Liver (tissue), 9 donors: ENCODE results near the gene MED12L. TPM values are rescaled to one million over a fixed set of nuclear protein-coding genes. Genes with fewer than 3 reads are reported as not detected.

Experiments used
- DNase-seq: peaks from one replicate; pipeline ENCODE4 v3.0.0-alpha.2; 2017; ENCODE audit warnings: low spot score
- H3K27ac ChIP-seq, 2 donors: one replicate each; pipeline ENCODE4 v1.7.0; 2013; ENCODE audit warnings: inconsistent platforms in 2 of 2, low read length in 2 of 2, control low read depth in 1 of 2, low read depth in 1 of 2, mild to moderate bottlenecking in 1 of 2
- H3K27me3 ChIP-seq, 4 donors: one replicate each; pipeline versions ENCODE4 v1.6.1 to v1.7.0; 2013; ENCODE audit warnings: low read length in 3 of 4, inconsistent platforms in 1 of 4, mild to moderate bottlenecking in 1 of 4, moderate library complexity in 1 of 4; ENCODE audit not compliant: control insufficient read depth in 4 of 4, insufficient read depth in 4 of 4
- H3K36me3 ChIP-seq, 4 donors: one replicate each; pipeline versions ENCODE4 v1.6.1 to v1.7.0; 2013; ENCODE audit warnings: low read length in 3 of 4, mild to moderate bottlenecking in 3 of 4, low read depth in 1 of 4, moderate library complexity in 1 of 4; ENCODE audit not compliant: control insufficient read depth in 4 of 4, insufficient read depth in 3 of 4
- H3K4me1 ChIP-seq, 4 donors: one replicate each; pipeline versions ENCODE4 v1.6.1 to v1.7.0; 2013; ENCODE audit warnings: low read length in 3 of 4, mild to moderate bottlenecking in 3 of 4, moderate library complexity in 1 of 4; ENCODE audit not compliant: control insufficient read depth in 4 of 4, insufficient read depth in 4 of 4
- H3K4me3 ChIP-seq, 3 donors: one replicate each; pipeline versions ENCODE4 v1.6.1 to v1.7.0; 2013; ENCODE audit warnings: low read length in 3 of 3, control low read depth in 1 of 3, low read depth in 1 of 3, mild to moderate bottlenecking in 1 of 3
- H3K9ac ChIP-seq, 2 donors: one replicate each; pipeline ENCODE4 v1.7.0; 2013; ENCODE audit warnings: low read length in 2 of 2, mild to moderate bottlenecking in 2 of 2, moderate library complexity in 2 of 2, control low read depth in 1 of 2, low read depth in 1 of 2
- H3K9me3 ChIP-seq, 4 donors: one replicate each; pipeline versions ENCODE4 v1.6.1 to v1.7.0; 2013; ENCODE audit warnings: low read length in 3 of 4; ENCODE audit not compliant: control insufficient read depth in 4 of 4
- FOXA1 ChIP-seq: IDR thresholded peaks from 2 replicates; pipeline ENCODE4 v1.6.1; 2016; ENCODE audit warnings: antibody characterized with exemption
- GABPA ChIP-seq, 2 donors: IDR thresholded peaks in 1 of 2; conservative IDR thresholded peaks in 1 of 2; 2 replicates each; pipeline ENCODE4 v1.6.1; 2016; ENCODE audit warnings: antibody characterized with exemption in 2 of 2, mild to moderate bottlenecking in 1 of 2, moderate library complexity in 1 of 2
- HNF4A ChIP-seq, 2 donors: conservative IDR thresholded peaks; 2 replicates each; pipeline ENCODE4 v1.6.1; 2016; ENCODE audit warnings: antibody characterized with exemption in 2 of 2, mild to moderate bottlenecking in 2 of 2
- HNF4G ChIP-seq: IDR thresholded peaks from 2 replicates; pipeline ENCODE4 v1.6.1; 2016; ENCODE audit warnings: antibody characterized with exemption
- JUND ChIP-seq, 2 donors: IDR thresholded peaks; 2 replicates each; pipeline ENCODE4 v1.6.1; 2016; ENCODE audit warnings: antibody characterized with exemption in 2 of 2
- NR2F2 ChIP-seq: IDR thresholded peaks from 2 replicates; pipeline ENCODE4 v1.6.1; 2016; ENCODE audit warnings: antibody characterized with exemption
- RAD21 ChIP-seq, 2 donors: IDR thresholded peaks; 2 replicates each; pipeline ENCODE4 v1.6.1; 2016; ENCODE audit warnings: antibody characterized with exemption in 2 of 2, mild to moderate bottlenecking in 2 of 2
- RXRA ChIP-seq, 2 donors: IDR thresholded peaks; 2 replicates each; pipeline ENCODE4 v1.6.1; 2017 to 2018; ENCODE audit warnings: antibody characterized with exemption in 2 of 2, mild to moderate bottlenecking in 1 of 2
- SP1 ChIP-seq: IDR thresholded peaks from 2 replicates; pipeline ENCODE4 v1.6.1; 2018; ENCODE audit warnings: antibody characterized with exemption, mild to moderate bottlenecking
- YY1 ChIP-seq: IDR thresholded peaks from 2 replicates; pipeline ENCODE4 v1.6.1; 2016; ENCODE audit warnings: antibody characterized with exemption, mild to moderate bottlenecking
- WGBS: extraction: QIAGEN DNeasy Blood & Tissue Kit; methylation state at CpG from one replicate; pipeline ENCODE4 v1.1.7; 2013; 5-methylcytosine and 5-hydroxymethylcytosine counted together
- polyA plus RNA-seq, 2 donors: library from polyadenylated mRNA; stranded (reverse) in 1 of 2; unstranded in 1 of 2; fragments of 200-250 nt in 1 of 2; fragments of >200 nt in 1 of 2; fragmentation: Nextera tagmentation in 1 of 2; extraction: Ambion mirVana in 1 of 2; gene quantifications; one replicate each; pipeline versions ENCODE4 v1.2.1 to v1.2.3, GENCODE V29; 2013 to 2015
- total RNA-seq, 2 donors: library from RNA; depleted of rRNA; stranded (reverse); fragments of >200 nt; gene quantifications; one replicate each; pipeline ENCODE4 v1.2.3, GENCODE V29; 2014
- TF ChIP-seq, protein P1 (sequence below): fragments of 150-350 bp; IDR thresholded peaks from 2 replicates; pipeline ENCODE4 v1.5.1; 2017; ENCODE audit warnings: improper control_type of control experiment, low read depth, low read length; ENCODE audit not compliant: missing input control
- TF ChIP-seq, protein P2 (sequence below): IDR thresholded peaks from 2 replicates; pipeline ENCODE4 v1.6.1; 2016; ENCODE audit warnings: antibody characterized with exemption
- TF ChIP-seq, protein P3 (sequence below): IDR thresholded peaks from 2 replicates; pipeline ENCODE4 v1.6.1; 2016; ENCODE audit warnings: antibody characterized with exemption
- TF ChIP-seq, protein P4 (sequence below): IDR thresholded peaks from 2 replicates; pipeline ENCODE4 v1.6.1; 2016; ENCODE audit warnings: antibody characterized with exemption
- donor health status: healthy.
- donor health status: healthy.
- donor health status: healthy.
- donor health status: healthy.
- donor health status: healthy.

MED12L gene
- total and polyA plus RNA-seq, 4 donors = 0.02 to 2.1 (median 0.49) TPM

DNA sequence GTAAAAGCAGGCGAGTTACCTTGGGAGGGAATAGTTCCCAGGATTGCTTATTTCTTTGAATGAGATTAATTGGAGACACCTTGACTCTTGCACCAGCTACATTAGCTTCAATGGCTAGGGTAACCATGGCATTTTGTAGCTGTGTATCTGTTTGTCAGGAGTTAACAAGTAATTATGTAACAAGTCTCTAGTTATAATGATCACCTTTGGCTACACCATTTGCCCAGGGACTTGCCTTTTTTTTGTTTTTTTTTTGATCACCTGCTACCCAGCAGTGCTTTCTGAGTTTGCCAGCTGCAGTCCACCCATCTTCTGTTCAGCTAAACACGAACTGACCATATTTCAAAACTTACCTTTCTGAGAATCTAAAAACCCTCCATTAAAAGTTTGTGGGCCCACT, 2.2 kb downstream of the MED12L start (continued):
- TF ChIP-seq, protein P1, sequence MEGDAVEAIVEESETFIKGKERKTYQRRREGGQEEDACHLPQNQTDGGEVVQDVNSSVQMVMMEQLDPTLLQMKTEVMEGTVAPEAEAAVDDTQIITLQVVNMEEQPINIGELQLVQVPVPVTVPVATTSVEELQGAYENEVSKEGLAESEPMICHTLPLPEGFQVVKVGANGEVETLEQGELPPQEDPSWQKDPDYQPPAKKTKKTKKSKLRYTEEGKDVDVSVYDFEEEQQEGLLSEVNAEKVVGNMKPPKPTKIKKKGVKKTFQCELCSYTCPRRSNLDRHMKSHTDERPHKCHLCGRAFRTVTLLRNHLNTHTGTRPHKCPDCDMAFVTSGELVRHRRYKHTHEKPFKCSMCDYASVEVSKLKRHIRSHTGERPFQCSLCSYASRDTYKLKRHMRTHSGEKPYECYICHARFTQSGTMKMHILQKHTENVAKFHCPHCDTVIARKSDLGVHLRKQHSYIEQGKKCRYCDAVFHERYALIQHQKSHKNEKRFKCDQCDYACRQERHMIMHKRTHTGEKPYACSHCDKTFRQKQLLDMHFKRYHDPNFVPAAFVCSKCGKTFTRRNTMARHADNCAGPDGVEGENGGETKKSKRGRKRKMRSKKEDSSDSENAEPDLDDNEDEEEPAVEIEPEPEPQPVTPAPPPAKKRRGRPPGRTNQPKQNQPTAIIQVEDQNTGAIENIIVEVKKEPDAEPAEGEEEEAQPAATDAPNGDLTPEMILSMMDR = no peak
- no peak for TF ChIP-seq FOXA1
- TF ChIP-seq SP1 = no peak
- TF ChIP-seq HNF4G = no peak
- TF ChIP-seq YY1 = no peak
- no peak for TF ChIP-seq RXRA (IDR thresholded peaks at IDR 0.05)
- TF ChIP-seq, protein P2, sequence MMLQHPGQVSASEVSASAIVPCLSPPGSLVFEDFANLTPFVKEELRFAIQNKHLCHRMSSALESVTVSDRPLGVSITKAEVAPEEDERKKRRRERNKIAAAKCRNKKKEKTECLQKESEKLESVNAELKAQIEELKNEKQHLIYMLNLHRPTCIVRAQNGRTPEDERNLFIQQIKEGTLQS = no peak
- no peak for TF ChIP-seq JUND (IDR thresholded peaks at IDR 0.05)
- TF ChIP-seq, protein P3, sequence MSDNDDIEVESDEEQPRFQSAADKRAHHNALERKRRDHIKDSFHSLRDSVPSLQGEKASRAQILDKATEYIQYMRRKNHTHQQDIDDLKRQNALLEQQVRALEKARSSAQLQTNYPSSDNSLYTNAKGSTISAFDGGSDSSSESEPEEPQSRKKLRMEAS = no peak
- no peak for TF ChIP-seq GABPA (IDR thresholded peaks at IDR 0.05 in 1 of 2, conservative IDR thresholded peaks at IDR 0.05 in 1 of 2)

DNA sequence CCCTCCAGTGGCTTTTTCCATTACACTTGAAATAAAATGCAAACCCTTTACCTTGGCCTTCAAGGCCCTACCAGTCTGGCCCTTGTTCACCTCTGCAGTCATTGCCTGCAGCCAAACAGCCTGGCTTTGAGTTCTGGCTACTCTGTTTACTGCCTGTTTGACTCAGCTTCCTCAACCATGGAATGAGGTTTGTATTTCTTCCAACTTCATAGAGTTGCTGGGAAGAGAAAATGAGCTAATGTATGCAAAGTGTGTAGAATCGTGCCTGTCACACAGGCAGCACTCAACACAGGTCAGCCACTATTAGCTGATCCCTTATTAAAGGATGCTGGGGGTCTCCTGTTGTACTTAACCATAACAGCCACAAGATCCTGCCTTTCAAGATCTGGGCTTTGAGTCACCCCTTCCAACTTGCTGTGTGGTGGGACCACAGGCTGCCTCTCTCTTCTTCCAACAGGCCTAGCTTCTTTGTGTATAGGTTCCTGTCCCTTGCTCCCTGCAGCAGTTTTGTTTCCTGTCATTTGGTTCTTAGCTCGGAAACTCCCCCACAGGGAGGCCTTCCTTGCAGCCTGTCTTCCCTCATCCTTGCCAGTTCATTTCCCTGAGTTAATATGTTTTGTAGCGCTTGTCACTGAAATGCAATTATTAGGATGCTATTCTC, 6.4 kb downstream of the MED12L start:
- no peaks in the 10 kb centered on the region for H3K27me3 ChIP-seq
- H3K27ac ChIP-seq = no peak overlapping the region

DNA sequence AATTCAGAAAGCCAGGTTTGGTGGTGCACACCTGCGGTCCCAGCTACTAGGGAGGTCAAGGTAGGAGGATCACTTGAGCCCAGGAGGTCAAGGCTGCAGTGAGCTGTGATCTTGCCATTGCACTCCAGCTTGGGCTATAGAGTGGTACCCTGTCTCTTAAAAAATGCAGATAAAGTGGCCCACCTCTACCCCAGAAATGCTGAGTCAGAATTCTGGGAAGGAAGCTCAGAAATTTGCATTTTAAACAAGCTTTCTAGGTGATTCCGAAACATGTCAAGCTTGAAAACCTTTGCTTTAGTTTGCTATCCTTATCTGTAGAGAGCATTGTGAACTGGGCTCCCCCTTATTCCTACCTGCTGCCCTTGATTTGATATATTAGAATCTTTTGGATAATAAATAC, 7.7 kb downstream of the MED12L start:
- no peak overlapping the region for H3K9ac ChIP-seq
- TF ChIP-seq, protein P3 = no peak
- TF ChIP-seq SP1 (no peak), FOXA1 (no peak), RAD21 (IDR thresholded peaks at IDR 0.05) (no peak), HNF4G (no peak), HNF4A (conservative IDR thresholded peaks at IDR 0.05) (no peak), RXRA (IDR thresholded peaks at IDR 0.05) (no peak)
- H3K27me3 ChIP-seq = no peaks in the 10 kb centered on the region
- no peaks in the 10 kb centered on the region for H3K36me3 ChIP-seq
- no peaks in the 10 kb centered on the region for H3K9me3 ChIP-seq
- H3K4me3 ChIP-seq = no peak overlapping the region
- DNase-seq = no peak
- no peak overlapping the region for H3K27ac ChIP-seq
- WGBS = 87% methylated on average over 2 of the region's 2 CpGs
- no peaks in the 10 kb centered on the region for H3K4me1 ChIP-seq

More for the DNA sequence above, 6.4 kb downstream of the MED12L start:
- no peaks in the 10 kb centered on the region for H3K9me3 ChIP-seq
- WGBS = 85% methylated on average over 3 of the region's 3 CpGs
- no peaks in the 10 kb centered on the region for H3K36me3 ChIP-seq
- no peak overlapping the region for H3K4me3 ChIP-seq
- TF ChIP-seq YY1 (no peak), FOXA1 (no peak), RAD21 (IDR thresholded peaks at IDR 0.05) (no peak), RXRA (IDR thresholded peaks at IDR 0.05) (no peak), NR2F2 (no peak), SP1 (no peak)
- TF ChIP-seq, protein P3 = no peak
- TF ChIP-seq, protein P4, sequence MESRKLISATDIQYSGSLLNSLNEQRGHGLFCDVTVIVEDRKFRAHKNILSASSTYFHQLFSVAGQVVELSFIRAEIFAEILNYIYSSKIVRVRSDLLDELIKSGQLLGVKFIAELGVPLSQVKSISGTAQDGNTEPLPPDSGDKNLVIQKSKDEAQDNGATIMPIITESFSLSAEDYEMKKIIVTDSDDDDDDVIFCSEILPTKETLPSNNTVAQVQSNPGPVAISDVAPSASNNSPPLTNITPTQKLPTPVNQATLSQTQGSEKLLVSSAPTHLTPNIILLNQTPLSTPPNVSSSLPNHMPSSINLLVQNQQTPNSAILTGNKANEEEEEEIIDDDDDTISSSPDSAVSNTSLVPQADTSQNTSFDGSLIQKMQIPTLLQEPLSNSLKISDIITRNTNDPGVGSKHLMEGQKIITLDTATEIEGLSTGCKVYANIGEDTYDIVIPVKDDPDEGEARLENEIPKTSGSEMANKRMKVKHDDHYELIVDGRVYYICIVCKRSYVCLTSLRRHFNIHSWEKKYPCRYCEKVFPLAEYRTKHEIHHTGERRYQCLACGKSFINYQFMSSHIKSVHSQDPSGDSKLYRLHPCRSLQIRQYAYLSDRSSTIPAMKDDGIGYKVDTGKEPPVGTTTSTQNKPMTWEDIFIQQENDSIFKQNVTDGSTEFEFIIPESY = no peak
- no peak overlapping the region for H3K9ac ChIP-seq
- no peak for DNase-seq
- peaks cover 0 to 4% (median 2%) of the 10 kb centered on the region in 4 donors for H3K4me1 ChIP-seq
